Keratinocyte (primary cell): Measurements from ENCODE around the gene DENND1A. TPM values are rescaled to one million over a fixed set of nuclear protein-coding genes. Genes with fewer than 3 reads are reported as not detected.

Experiments
- DNase-seq: peaks from one replicate; pipeline ENCODE4 v3.0.0-alpha.2; 2011; ENCODE audit warnings: low read depth, missing footprints, low spot score
- FAIRE-seq: peaks from 2 replicates; lab custom pipeline; 2011; peaks lifted over from hg19 to GRCh38; lab: Jason Lieb, UNC
- H2AFZ ChIP-seq: 2 replicates; pipeline ENCODE4 v1.6.0; 2012; ENCODE audit warnings: low read length, control low read depth, inconsistent platforms; ENCODE audit not compliant: control insufficient read depth
- H3K27ac ChIP-seq: 2 replicates; pipeline ENCODE4 v1.5.1; 2011; ENCODE audit warnings: low read length; ENCODE audit not compliant: control insufficient read depth, insufficient read depth
- H3K27me3 ChIP-seq: 3 replicates; pipeline ENCODE4 v1.6.0; 2011; ENCODE audit warnings: low read length; ENCODE audit not compliant: control insufficient read depth, insufficient read depth; ENCODE audit errors: extremely low read depth
- H3K36me3 ChIP-seq, 2 experiments: 2 replicates in 1 of 2; 3 replicates in 1 of 2; pipeline ENCODE4 v1.5.1; 2011; ENCODE audit warnings: low read length in 2 of 2, mild to moderate bottlenecking in 1 of 2; ENCODE audit not compliant: control insufficient read depth in 2 of 2, insufficient read depth in 2 of 2; ENCODE audit errors: extremely low read depth in 1 of 2
- H3K4me1 ChIP-seq: 3 replicates; pipeline ENCODE4 v1.5.1; 2011; ENCODE audit warnings: low read length; ENCODE audit not compliant: control insufficient read depth, insufficient read depth; ENCODE audit errors: extremely low read depth
- H3K4me2 ChIP-seq: 3 replicates; pipeline ENCODE4 v1.6.0; 2011; ENCODE audit warnings: low read depth, low read length; ENCODE audit not compliant: control insufficient read depth, insufficient read depth; ENCODE audit errors: extremely low read depth
- H3K4me3 ChIP-seq, 3 experiments: fragments of 200-600 bp in 1 of 3; sonication (generic) in 1 of 3; 2 replicates in 2 of 3; 3 replicates in 1 of 3; pipeline ENCODE4 v1.5.1; 2011 to 2016; ENCODE audit warnings: low read length in 3 of 3, mild to moderate bottlenecking in 3 of 3, control low read depth in 2 of 3, inconsistent platforms in 1 of 3, low read depth in 1 of 3, mixed read lengths in 1 of 3, mixed run types in 1 of 3, moderate library complexity in 1 of 3; ENCODE audit not compliant: control insufficient read depth in 2 of 3, insufficient read depth in 2 of 3; ENCODE audit errors: extremely low read depth in 1 of 3
- H3K79me2 ChIP-seq: 2 replicates; pipeline ENCODE4 v1.6.0; 2012; ENCODE audit warnings: low read length; ENCODE audit not compliant: control insufficient read depth, insufficient read depth
- H3K9ac ChIP-seq: 3 replicates; pipeline ENCODE4 v1.6.0; 2011; ENCODE audit warnings: low read length; ENCODE audit not compliant: control insufficient read depth, insufficient read depth; ENCODE audit errors: extremely low read depth
- H3K9me1 ChIP-seq: 3 replicates; pipeline ENCODE4 v1.6.0; 2011; ENCODE audit warnings: low read length; ENCODE audit not compliant: control insufficient read depth, insufficient read depth; ENCODE audit errors: extremely low read depth
- H3K9me3 ChIP-seq: 2 replicates; pipeline ENCODE4 v1.5.1; 2012; ENCODE audit warnings: low read depth, low read length; ENCODE audit not compliant: control insufficient read depth
- H4K20me1 ChIP-seq: 3 replicates; pipeline ENCODE4 v1.6.0; 2011; ENCODE audit warnings: low read length; ENCODE audit not compliant: control insufficient read depth, insufficient read depth; ENCODE audit errors: extremely low read depth
- CTCF ChIP-seq, 3 experiments: IDR thresholded peaks in 1 of 3; conservative IDR thresholded peaks in 1 of 3; optimal IDR thresholded peaks in 1 of 3; 2 replicates in 2 of 3; 3 replicates in 1 of 3; pipeline versions ENCODE3 to v1.5.1; 2011; ENCODE audit warnings: low read length in 3 of 3, mild to moderate bottlenecking in 3 of 3, moderate library complexity in 2 of 3, control low read depth in 1 of 3, inconsistent platforms in 1 of 3; ENCODE audit not compliant: insufficient read depth in 2 of 3; ENCODE audit errors: extremely low read depth in 1 of 3
- EZH2 ChIP-seq: IDR thresholded peaks from one replicate; pipeline ENCODE4 v1.6.1; 2012; ENCODE audit warnings: inconsistent platforms, mild to moderate bottlenecking, low read length, moderate library complexity
- dilution Hi-C: fragments of 300-500 bp; cut with MboI; formaldehyde crosslinking; loops from one replicate; pipeline ENCODE4 v1.7.0; 2020; ENCODE audit warnings: low sequenced_read_pairs; ENCODE audit not compliant: extremely low pct_ligation_motif_present
- polyA plus RNA-seq, 5 experiments: library from polyadenylated mRNA; depleted of rRNA in 3 of 5; stranded (reverse) in 3 of 5; stranded (forward) in 1 of 5; unstranded in 1 of 5; fragments of >200 nt; gene quantifications; 1 replicate in 1 of 5; 2 replicates in 3 of 5; 3 replicates in 1 of 5; pipeline versions ENCODE4 v1.2.1 to v1.2.3, GENCODE V29; 2011 to 2012; ENCODE audit warnings: missing spikeins in 2 of 5, low read depth in 1 of 5, low replicate concordance in 1 of 5

Gene DENND1A
- polyA plus RNA-seq, 1 donor (not counting 4 experiments of a cell fraction or from before 2014, with no cell fraction given), result 13.0 TPM

- TF ChIP-seq EZH2 (no peak), CTCF (optimal IDR thresholded peaks at IDR 0.05 in 1 of 3, IDR thresholded peaks at IDR 0.05 in 1 of 3, conservative IDR thresholded peaks at IDR 0.05 in 1 of 3; ENCODE audit: extremely low read depth in 1 of 3, insufficient read depth in 2 of 3, low read length in 3 of 3) (no peak)
- no peaks in the 10 kb centered on the region for H3K4me1 ChIP-seq
- no peak overlapping the region for H3K4me2 ChIP-seq
- no peak overlapping the region for H3K27ac ChIP-seq
- no peaks in the 10 kb centered on the region for H4K20me1 ChIP-seq
- no peak overlapping the region for H2AFZ ChIP-seq
- H3K79me2 ChIP-seq, result no peaks in the 10 kb centered on the region
- no peaks in the 10 kb centered on the region for H3K9me3 ChIP-seq
- H3K4me3 ChIP-seq, result no peak overlapping the region
- DNase-seq (no peak), FAIRE-seq (no peak)
- H3K9ac ChIP-seq, result no peak overlapping the region
- peaks cover 0 to 1% of the 10 kb centered on the region in 2 experiments for H3K36me3 ChIP-seq
- no peaks in the 10 kb centered on the region for H3K9me1 ChIP-seq
- dilution Hi-C loops, result no loop called here
- no peaks in the 10 kb centered on the region for H3K27me3 ChIP-seq
Measured at GRCh38 chr9:123530244-123530643, 399.7 kb downstream of the DENND1A start.

GRCh38 chr9:123528501-123528900, 401.4 kb downstream of the DENND1A start:
- no peak overlapping the region for H2AFZ ChIP-seq
- DNase-seq (no peak), FAIRE-seq (no peak)
- dilution Hi-C loops, result no loop called here
- TF ChIP-seq CTCF (optimal IDR thresholded peaks at IDR 0.05 in 1 of 3, IDR thresholded peaks at IDR 0.05 in 1 of 3, conservative IDR thresholded peaks at IDR 0.05 in 1 of 3; ENCODE audit: extremely low read depth in 1 of 3, insufficient read depth in 2 of 3, low read length in 3 of 3) (no peak), EZH2 (no peak)
- no peaks in the 10 kb centered on the region for H3K9me1 ChIP-seq
- H3K36me3 ChIP-seq, result peaks cover 0 to 1% of the 10 kb centered on the region in 2 experiments
- H3K9ac ChIP-seq, result no peak overlapping the region
- no peaks in the 10 kb centered on the region for H3K9me3 ChIP-seq
- H3K79me2 ChIP-seq, result no peaks in the 10 kb centered on the region
- no peaks in the 10 kb centered on the region for H4K20me1 ChIP-seq
- no peaks in the 10 kb centered on the region for H3K27me3 ChIP-seq
- H3K4me2 ChIP-seq, result no peak overlapping the region
- H3K4me3 ChIP-seq, result no peak overlapping the region
- H3K4me1 ChIP-seq, result no peaks in the 10 kb centered on the region
- no peak overlapping the region for H3K27ac ChIP-seq
